ENCODE measurements around the gene CEP250. TPM values are rescaled to one million over a fixed set of nuclear protein-coding genes. Genes with fewer than 3 reads are reported as not detected.

The CEP250 gene
- total RNA-seq, 1 experiment from 2014 or later: 63.6 TPM

DNA sequence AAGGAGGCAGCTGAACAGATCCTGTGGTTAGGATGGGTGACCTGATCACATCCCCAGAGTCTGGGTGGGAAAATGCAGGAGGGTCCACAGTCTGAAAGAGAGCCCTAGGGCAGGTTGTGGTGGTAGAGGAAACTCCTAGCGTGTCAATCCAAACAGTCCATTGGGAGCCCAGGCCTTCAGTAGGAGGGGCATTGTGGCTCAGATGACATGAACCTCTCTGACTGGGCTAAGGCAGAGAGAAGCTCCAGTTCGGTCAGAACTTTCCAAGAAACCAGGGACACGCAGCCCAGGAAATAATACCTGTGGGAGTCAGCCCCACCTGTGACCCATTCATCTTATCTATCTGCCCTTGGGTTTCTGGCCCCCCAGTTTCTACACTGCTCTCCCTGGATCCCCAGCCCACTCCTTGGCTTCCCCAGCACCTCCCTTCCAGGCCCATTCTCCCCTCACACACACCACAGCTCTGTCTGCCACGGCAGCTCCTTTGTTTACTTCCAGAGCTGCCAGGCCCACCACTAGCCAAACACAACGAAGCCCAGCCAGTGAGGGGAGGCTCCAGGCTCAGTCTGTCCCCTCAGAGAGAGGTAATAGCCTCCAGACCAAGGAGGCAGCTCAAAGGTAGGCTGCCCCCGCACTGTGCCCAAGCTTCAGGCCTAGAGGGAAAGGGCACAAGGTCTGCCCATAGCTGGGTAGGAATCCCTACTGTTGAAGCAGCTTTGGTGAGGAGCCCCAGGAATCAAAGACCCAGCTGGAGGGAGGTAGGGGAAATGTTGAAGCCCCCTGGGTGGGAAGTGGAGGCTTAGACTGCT, 23.6 kb upstream of the CEP250 start:
- no peak overlapping the region for H3K27ac ChIP-seq
- H3F3A ChIP-seq (ENCODE audit: insufficient read depth, low read depth): no peaks in the 10 kb centered on the region; the same call in 1 of the 2 replicates
- CTCF ChIA-PET: interaction anchor here (0.6 kb wide), 2 partner anchors 181 to 1230 kb away, joined by 4 to 8 read pairs; no protein-coding TSS in a partner anchor
- H3K79me2 ChIP-seq (ENCODE audit: low read depth): no peaks in the 10 kb centered on the region
- no peaks in the 10 kb centered on the region for H3K9me2 ChIP-seq (ENCODE audit: insufficient read depth)
- H3K9me3 ChIP-seq (ENCODE audit: insufficient read depth, low read depth): no peaks in the 10 kb centered on the region
- H3K4me1 ChIP-seq (replicated peaks; ENCODE audit: insufficient read depth): no peaks in the 10 kb centered on the region
- no peaks in the 10 kb centered on the region for H3K36me3 ChIP-seq (ENCODE audit: low read depth)
- H2AFZ ChIP-seq: no peak overlapping the region
- no peak overlapping the region for H3K4me2 ChIP-seq
- H3K27me3 ChIP-seq (ENCODE audit: insufficient read depth, low read depth): no peaks in the 10 kb centered on the region
- intact Hi-C loops (cut with micrococcal nuclease; ENCODE audit: unreplicated experiment): no loop called here
- H4K20me1 ChIP-seq (ENCODE audit: insufficient read depth): no peaks in the 10 kb centered on the region
- H3K4me3 ChIP-seq: no peak overlapping the region
- DNase-seq: no peak
- no TSS peak for BruUV-seq (replicated peaks)
- TF ChIP-seq, protein P1, sequence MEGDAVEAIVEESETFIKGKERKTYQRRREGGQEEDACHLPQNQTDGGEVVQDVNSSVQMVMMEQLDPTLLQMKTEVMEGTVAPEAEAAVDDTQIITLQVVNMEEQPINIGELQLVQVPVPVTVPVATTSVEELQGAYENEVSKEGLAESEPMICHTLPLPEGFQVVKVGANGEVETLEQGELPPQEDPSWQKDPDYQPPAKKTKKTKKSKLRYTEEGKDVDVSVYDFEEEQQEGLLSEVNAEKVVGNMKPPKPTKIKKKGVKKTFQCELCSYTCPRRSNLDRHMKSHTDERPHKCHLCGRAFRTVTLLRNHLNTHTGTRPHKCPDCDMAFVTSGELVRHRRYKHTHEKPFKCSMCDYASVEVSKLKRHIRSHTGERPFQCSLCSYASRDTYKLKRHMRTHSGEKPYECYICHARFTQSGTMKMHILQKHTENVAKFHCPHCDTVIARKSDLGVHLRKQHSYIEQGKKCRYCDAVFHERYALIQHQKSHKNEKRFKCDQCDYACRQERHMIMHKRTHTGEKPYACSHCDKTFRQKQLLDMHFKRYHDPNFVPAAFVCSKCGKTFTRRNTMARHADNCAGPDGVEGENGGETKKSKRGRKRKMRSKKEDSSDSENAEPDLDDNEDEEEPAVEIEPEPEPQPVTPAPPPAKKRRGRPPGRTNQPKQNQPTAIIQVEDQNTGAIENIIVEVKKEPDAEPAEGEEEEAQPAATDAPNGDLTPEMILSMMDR (conservative IDR thresholded peaks at IDR 0.05): no peak
- TF ChIP-seq EZH2 (IDR thresholded peaks at IDR 0.05; ENCODE audit: low read depth): no peak
- POLR2A ChIA-PET (ENCODE audit: unreplicated experiment): no interaction called here

DNA sequence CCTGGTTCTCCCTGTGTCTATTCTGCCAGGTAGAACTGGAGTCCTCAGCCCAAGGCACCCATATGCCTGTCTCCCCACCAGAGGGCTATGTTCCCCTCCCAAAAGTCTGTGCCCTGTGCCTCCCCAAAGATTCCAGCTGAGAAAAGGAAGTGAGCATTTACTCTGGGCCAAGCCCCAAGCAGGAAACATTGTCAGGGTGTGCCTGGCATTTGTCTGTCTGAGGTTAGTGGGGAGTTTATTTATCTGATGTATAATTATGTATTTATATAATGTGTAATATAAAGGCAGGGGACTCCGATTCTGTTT, 23.0 kb upstream of the CEP250 start:
- Histone ChIP-seq H3F3A (ENCODE audit: insufficient read depth, low read depth) (no peaks in the 10 kb centered on the region; the same call in 1 of the 2 replicates), H3K27ac (no peak overlapping the region), H3K79me2 (ENCODE audit: low read depth) (no peaks in the 10 kb centered on the region), H3K36me3 (ENCODE audit: low read depth) (no peaks in the 10 kb centered on the region), H3K4me1 (replicated peaks; ENCODE audit: insufficient read depth) (no peaks in the 10 kb centered on the region), H3K4me3 (no peak overlapping the region), H4K20me1 (ENCODE audit: insufficient read depth) (no peaks in the 10 kb centered on the region), H3K27me3 (ENCODE audit: insufficient read depth, low read depth) (no peaks in the 10 kb centered on the region), H3K4me2 (no peak overlapping the region), H3K9me3 (ENCODE audit: insufficient read depth, low read depth) (no peaks in the 10 kb centered on the region), H2AFZ (no peak overlapping the region), H3K9me2 (ENCODE audit: insufficient read depth) (no peaks in the 10 kb centered on the region)
- CTCF ChIA-PET: interaction anchor here (0.6 kb wide), 1 partner anchor 180 kb away, joined by 4 read pairs; no protein-coding TSS in a partner anchor
- intact Hi-C loops (cut with micrococcal nuclease; ENCODE audit: unreplicated experiment): no loop called here
- DNase-seq: no peak
- no TSS peak for BruUV-seq (replicated peaks)
- POLR2A ChIA-PET (ENCODE audit: unreplicated experiment): no interaction called here
- TF ChIP-seq, protein P1 (conservative IDR thresholded peaks at IDR 0.05): no peak
- TF ChIP-seq EZH2 (IDR thresholded peaks at IDR 0.05; ENCODE audit: low read depth): no peak

DNA sequence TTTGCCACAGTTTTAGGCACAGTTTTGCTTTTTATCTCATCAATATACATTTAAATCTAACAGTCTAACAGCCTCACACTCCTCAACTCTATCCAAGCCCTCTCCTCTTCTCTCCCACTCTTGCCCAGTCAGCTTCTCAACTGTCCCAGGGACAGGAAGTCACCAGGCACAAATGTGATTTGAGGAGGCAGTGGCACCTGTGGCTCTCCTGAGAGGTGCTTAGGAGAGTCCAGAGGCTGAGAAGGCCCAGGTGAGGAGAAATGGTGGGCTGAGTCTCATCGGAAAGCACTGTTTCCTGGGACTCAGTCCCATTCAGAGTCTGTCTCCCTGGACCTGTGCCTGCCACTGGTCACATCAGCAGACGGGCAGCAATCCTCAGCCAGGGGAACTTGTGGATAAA, 22.1 kb upstream of the CEP250 start:
- no peaks in the 10 kb centered on the region for H3K36me3 ChIP-seq (ENCODE audit: low read depth)
- ChIA-PET CTCF (no interaction called here), POLR2A (ENCODE audit: unreplicated experiment) (interaction anchor here (0.6 kb wide), 1 partner anchor 16 kb away, joined by 9 read pairs; no protein-coding TSS in a partner anchor)
- no peak overlapping the region for H3K4me2 ChIP-seq
- H4K20me1 ChIP-seq (ENCODE audit: insufficient read depth): no peaks in the 10 kb centered on the region
- no peaks in the 10 kb centered on the region for H3F3A ChIP-seq (ENCODE audit: insufficient read depth, low read depth)
- no peak overlapping the region for H2AFZ ChIP-seq
- intact Hi-C loops (cut with micrococcal nuclease; ENCODE audit: unreplicated experiment): no loop called here
- no peaks in the 10 kb centered on the region for H3K9me2 ChIP-seq (ENCODE audit: insufficient read depth)
- no peak overlapping the region for H3K4me3 ChIP-seq
- no peak for TF ChIP-seq EZH2 (IDR thresholded peaks at IDR 0.05; ENCODE audit: low read depth)
- TF ChIP-seq, protein P1 (conservative IDR thresholded peaks at IDR 0.05): no peak
- H3K27me3 ChIP-seq (ENCODE audit: insufficient read depth, low read depth): no peaks in the 10 kb centered on the region
- no peaks in the 10 kb centered on the region for H3K79me2 ChIP-seq (ENCODE audit: low read depth)
- no peak overlapping the region for H3K27ac ChIP-seq
- BruUV-seq (replicated peaks): no TSS peak
- H3K9me3 ChIP-seq (ENCODE audit: insufficient read depth, low read depth): no peaks in the 10 kb centered on the region
- no peak for DNase-seq
- no peaks in the 10 kb centered on the region for H3K4me1 ChIP-seq (replicated peaks; ENCODE audit: insufficient read depth)

Measured in PC-9 (cell line).